H1 (cell line): Measurements from ENCODE around the gene EXOC3L1. TPM values are rescaled to one million over a fixed set of nuclear protein-coding genes. Genes with fewer than 3 reads are reported as not detected.

Source experiments
- BCL11A ChIP-seq, 2 experiments: IDR thresholded peaks; one replicate each; pipeline ENCODE4 v1.6.1; 2011; ENCODE audit warnings: low read depth in 2 of 2, low read length in 2 of 2, mild to moderate bottlenecking in 2 of 2
- CBX8 ChIP-seq: fragments of 300-800, 300-1000 bp; sonication (generic); IDR thresholded peaks from 2 replicates; pipeline ENCODE4 v1.7.1; 2016; ENCODE audit warnings: low read depth, low read length, borderline replicate concordance
- CTBP2 ChIP-seq: IDR thresholded peaks from 2 replicates; pipeline ENCODE4 v1.7.0; 2011; ENCODE audit warnings: borderline replicate concordance, mild to moderate bottlenecking, moderate library complexity, mixed read lengths, low read length; ENCODE audit not compliant: insufficient read depth, insufficient read length
- EGR1 ChIP-seq: IDR thresholded peaks from 2 replicates; pipeline ENCODE4 v1.6.1; 2011; ENCODE audit warnings: low read depth, low read length, borderline replicate concordance
- MAX ChIP-seq: IDR thresholded peaks from 2 replicates; pipeline ENCODE4 v1.6.1; 2012; ENCODE audit warnings: inconsistent platforms
- RXRA ChIP-seq: IDR thresholded peaks from 2 replicates; pipeline ENCODE4 v1.6.1; 2011; ENCODE audit warnings: low read depth, mild to moderate bottlenecking, low read length, moderate library complexity; ENCODE audit not compliant: insufficient read depth
- SIRT6 ChIP-seq: IDR thresholded peaks from one replicate; pipeline ENCODE4 v1.7.1; 2012; ENCODE audit warnings: low read length, inconsistent platforms
- SP2 ChIP-seq: IDR thresholded peaks from 2 replicates; pipeline ENCODE4 v1.6.1; 2012; ENCODE audit warnings: mild to moderate bottlenecking, low read length, inconsistent platforms
- TBP ChIP-seq: IDR thresholded peaks from 2 replicates; pipeline ENCODE4 v1.6.1; 2011; ENCODE audit warnings: low read depth, low read length, improper control_type of control experiment
- YY1 ChIP-seq: IDR thresholded peaks from 2 replicates; pipeline ENCODE4 v1.6.1; 2011; ENCODE audit warnings: low read depth, mild to moderate bottlenecking, low read length
- polyA plus RNA-seq, 7 experiments: library from polyadenylated mRNA; depleted of rRNA in 3 of 7; stranded (reverse) in 5 of 7; unstranded in 2 of 7; fragments of >200 nt in 5 of 7; fragments of 200-250 nt in 2 of 7; gene quantifications; 1 replicate in 5 of 7; 2 replicates in 1 of 7; 4 replicates in 1 of 7; pipeline versions ENCODE4 v1.2.1 to v1.2.3, GENCODE V29; 2011 to 2013; ENCODE audit warnings: missing spikeins in 2 of 7, mixed read lengths in 2 of 7
- total RNA-seq: library from RNA; stranded (reverse); fragmentation: NEBNext Ultra II Directional; extraction: Animal tissue kit (Norgen Biotek cat#: 25700); gene quantifications from 2 replicates; pipeline ENCODE4 v1.2.1, GENCODE V29; 2021
- TF ChIP-seq, protein P1 (sequence below): fragments of 300-600 bp; sonication (generic); IDR thresholded peaks from 2 replicates; pipeline ENCODE4 v1.7.1; 2012; ENCODE audit warnings: low read length, moderate library complexity, mild to moderate bottlenecking, inconsistent platforms; ENCODE audit not compliant: insufficient replicate concordance

The EXOC3L1 gene
- total and polyA plus RNA-seq, 2 of the 8 experiments (the other 6 are each of a cell fraction or from before 2014, with no cell fraction given) = 1.3 TPM

DNA sequence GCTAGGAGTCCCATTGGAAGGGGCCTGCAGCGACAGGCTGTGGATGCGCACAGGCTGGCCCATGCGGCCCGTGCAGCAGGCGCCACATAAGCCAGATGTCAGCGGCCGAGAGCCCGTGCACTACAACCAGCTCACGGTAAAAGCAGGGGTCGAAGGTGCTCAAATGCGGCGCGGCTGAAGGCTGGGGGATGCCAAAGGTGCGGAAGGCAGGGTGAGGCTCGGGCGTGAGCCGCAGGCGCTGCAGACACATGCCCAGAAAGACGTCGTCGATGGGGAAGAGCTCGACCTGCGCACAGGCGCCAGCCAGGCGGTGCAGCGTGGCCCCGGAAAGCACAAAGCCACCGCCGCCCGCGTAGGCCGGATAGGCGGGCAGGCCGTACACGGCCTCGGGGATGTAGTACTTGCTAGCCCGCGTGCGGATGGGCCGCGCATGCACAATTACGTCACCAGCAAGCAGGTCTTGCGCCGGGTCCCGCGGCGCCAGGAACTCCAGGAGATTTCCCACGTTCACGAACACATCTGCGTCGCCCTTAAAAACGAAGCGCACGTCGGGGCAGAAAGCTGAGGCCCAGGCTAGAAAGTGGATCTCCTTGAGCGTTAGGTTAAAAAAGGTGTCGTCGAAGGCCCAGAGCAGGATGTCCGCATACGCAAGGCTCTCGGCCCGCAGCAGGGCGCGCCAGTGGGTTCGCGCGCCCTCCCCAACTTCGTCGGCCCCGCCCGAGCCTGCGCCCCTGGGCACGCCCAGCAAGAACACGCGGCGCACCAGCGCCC is 40.5 kb downstream of the EXOC3L1 start (continued):
- TF ChIP-seq, protein P1, sequence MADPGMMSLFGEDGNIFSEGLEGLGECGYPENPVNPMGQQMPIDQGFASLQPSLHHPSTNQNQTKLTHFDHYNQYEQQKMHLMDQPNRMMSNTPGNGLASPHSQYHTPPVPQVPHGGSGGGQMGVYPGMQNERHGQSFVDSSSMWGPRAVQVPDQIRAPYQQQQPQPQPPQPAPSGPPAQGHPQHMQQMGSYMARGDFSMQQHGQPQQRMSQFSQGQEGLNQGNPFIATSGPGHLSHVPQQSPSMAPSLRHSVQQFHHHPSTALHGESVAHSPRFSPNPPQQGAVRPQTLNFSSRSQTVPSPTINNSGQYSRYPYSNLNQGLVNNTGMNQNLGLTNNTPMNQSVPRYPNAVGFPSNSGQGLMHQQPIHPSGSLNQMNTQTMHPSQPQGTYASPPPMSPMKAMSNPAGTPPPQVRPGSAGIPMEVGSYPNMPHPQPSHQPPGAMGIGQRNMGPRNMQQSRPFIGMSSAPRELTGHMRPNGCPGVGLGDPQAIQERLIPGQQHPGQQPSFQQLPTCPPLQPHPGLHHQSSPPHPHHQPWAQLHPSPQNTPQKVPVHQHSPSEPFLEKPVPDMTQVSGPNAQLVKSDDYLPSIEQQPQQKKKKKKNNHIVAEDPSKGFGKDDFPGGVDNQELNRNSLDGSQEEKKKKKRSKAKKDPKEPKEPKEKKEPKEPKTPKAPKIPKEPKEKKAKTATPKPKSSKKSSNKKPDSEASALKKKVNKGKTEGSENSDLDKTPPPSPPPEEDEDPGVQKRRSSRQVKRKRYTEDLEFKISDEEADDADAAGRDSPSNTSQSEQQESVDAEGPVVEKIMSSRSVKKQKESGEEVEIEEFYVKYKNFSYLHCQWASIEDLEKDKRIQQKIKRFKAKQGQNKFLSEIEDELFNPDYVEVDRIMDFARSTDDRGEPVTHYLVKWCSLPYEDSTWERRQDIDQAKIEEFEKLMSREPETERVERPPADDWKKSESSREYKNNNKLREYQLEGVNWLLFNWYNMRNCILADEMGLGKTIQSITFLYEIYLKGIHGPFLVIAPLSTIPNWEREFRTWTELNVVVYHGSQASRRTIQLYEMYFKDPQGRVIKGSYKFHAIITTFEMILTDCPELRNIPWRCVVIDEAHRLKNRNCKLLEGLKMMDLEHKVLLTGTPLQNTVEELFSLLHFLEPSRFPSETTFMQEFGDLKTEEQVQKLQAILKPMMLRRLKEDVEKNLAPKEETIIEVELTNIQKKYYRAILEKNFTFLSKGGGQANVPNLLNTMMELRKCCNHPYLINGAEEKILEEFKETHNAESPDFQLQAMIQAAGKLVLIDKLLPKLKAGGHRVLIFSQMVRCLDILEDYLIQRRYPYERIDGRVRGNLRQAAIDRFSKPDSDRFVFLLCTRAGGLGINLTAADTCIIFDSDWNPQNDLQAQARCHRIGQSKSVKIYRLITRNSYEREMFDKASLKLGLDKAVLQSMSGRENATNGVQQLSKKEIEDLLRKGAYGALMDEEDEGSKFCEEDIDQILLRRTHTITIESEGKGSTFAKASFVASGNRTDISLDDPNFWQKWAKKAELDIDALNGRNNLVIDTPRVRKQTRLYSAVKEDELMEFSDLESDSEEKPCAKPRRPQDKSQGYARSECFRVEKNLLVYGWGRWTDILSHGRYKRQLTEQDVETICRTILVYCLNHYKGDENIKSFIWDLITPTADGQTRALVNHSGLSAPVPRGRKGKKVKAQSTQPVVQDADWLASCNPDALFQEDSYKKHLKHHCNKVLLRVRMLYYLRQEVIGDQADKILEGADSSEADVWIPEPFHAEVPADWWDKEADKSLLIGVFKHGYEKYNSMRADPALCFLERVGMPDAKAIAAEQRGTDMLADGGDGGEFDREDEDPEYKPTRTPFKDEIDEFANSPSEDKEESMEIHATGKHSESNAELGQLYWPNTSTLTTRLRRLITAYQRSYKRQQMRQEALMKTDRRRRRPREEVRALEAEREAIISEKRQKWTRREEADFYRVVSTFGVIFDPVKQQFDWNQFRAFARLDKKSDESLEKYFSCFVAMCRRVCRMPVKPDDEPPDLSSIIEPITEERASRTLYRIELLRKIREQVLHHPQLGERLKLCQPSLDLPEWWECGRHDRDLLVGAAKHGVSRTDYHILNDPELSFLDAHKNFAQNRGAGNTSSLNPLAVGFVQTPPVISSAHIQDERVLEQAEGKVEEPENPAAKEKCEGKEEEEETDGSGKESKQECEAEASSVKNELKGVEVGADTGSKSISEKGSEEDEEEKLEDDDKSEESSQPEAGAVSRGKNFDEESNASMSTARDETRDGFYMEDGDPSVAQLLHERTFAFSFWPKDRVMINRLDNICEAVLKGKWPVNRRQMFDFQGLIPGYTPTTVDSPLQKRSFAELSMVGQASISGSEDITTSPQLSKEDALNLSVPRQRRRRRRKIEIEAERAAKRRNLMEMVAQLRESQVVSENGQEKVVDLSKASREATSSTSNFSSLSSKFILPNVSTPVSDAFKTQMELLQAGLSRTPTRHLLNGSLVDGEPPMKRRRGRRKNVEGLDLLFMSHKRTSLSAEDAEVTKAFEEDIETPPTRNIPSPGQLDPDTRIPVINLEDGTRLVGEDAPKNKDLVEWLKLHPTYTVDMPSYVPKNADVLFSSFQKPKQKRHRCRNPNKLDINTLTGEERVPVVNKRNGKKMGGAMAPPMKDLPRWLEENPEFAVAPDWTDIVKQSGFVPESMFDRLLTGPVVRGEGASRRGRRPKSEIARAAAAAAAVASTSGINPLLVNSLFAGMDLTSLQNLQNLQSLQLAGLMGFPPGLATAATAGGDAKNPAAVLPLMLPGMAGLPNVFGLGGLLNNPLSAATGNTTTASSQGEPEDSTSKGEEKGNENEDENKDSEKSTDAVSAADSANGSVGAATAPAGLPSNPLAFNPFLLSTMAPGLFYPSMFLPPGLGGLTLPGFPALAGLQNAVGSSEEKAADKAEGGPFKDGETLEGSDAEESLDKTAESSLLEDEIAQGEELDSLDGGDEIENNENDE = no peak
- no peak for TF ChIP-seq CBX8
- TF ChIP-seq TBP = no peak
- TF ChIP-seq SIRT6 = no peak
- no peak for TF ChIP-seq CTBP2
- no peak for TF ChIP-seq RXRA
- TF ChIP-seq MAX = peak; percentile 93; the same call in 1 of the 2 replicates
- TF ChIP-seq BCL11A (IDR thresholded peaks at IDR 0.05; ENCODE audit: low read depth in 2 of 2, low read length in 2 of 2) = no peak
- TF ChIP-seq SP2 = no peak
- no peak for TF ChIP-seq YY1
- no peak for TF ChIP-seq EGR1
